Measurements from ENCODE around the gene ACP2. TPM values are rescaled to one million over a fixed set of nuclear protein-coding genes. Genes with fewer than 3 reads are reported as not detected.
"Not testable (repeated sequence)": the region's sequence is repeated elsewhere in the genome, so short reads cannot be mapped to it uniquely, and the experiment has no call there.

Gene ACP2
- total RNA-seq, 1 donor from 2014 or later = 17.7 TPM

DNA sequence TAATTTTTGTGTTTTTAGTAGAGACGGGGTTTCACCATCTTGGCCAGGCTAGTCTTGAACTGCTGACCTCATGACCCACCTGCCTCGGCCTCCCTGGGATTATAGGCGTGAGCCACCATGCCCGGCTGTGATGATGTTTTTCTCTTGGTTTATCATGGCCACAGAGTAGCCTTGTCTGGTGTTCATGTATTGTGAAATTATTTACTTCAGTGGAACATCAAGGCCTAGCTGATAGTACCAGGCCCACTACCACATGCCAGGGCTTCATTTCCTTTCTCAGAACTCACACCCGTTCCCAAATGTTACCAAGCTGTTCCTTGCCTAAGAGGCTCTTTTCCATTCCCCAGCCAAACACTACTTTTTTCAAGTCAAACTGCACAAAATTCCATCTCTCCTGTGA, 40.0 kb downstream of the ACP2 start:
- TF ChIP-seq, protein P1, sequence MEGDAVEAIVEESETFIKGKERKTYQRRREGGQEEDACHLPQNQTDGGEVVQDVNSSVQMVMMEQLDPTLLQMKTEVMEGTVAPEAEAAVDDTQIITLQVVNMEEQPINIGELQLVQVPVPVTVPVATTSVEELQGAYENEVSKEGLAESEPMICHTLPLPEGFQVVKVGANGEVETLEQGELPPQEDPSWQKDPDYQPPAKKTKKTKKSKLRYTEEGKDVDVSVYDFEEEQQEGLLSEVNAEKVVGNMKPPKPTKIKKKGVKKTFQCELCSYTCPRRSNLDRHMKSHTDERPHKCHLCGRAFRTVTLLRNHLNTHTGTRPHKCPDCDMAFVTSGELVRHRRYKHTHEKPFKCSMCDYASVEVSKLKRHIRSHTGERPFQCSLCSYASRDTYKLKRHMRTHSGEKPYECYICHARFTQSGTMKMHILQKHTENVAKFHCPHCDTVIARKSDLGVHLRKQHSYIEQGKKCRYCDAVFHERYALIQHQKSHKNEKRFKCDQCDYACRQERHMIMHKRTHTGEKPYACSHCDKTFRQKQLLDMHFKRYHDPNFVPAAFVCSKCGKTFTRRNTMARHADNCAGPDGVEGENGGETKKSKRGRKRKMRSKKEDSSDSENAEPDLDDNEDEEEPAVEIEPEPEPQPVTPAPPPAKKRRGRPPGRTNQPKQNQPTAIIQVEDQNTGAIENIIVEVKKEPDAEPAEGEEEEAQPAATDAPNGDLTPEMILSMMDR (IDR thresholded peaks at IDR 0.05; ENCODE audit: borderline replicate concordance) = no peak
- no peak overlapping the region for H3K4me3 ChIP-seq
- H3K9me3 ChIP-seq (replicated peaks) = no peaks in the 10 kb centered on the region
- H3K4me1 ChIP-seq = no peaks in the 10 kb centered on the region
- intact Hi-C loops (cut with micrococcal nuclease) = no loop called here
- DNase-seq = no peak
- H3K27me3 ChIP-seq (ENCODE audit: low read depth) = no peaks in the 10 kb centered on the region
- H3K36me3 ChIP-seq = no peaks in the 10 kb centered on the region
- no peak overlapping the region for H3K27ac ChIP-seq (replicated peaks)

DNA sequence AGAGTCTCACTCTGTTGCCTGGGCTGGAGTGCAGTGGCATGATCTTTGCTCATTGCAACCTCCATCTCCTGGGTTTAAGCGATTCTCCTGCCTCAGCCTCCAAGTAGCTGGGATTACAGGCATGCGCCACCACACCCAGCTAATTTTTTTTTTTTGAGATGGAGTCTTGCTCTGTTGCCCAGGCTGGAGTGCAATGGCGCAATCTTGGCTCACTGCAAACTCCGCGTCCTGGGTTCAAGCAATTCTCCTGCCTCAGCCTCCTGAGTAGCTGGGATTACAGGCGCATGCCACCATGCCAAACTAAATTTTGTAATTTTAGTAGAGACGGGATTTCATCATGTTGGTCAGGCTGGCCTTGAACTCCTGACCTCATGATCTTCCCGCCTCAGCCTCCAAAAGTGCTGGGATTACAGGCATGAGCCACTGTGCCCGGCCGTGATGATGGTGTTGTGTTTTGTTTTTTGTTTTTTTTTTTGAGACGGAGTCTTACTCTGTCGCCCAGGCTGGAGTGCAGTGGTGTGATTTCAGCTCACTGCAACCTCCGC, 40.5 kb downstream of the ACP2 start:
- H3K9me3 ChIP-seq (replicated peaks); H3K27me3 ChIP-seq (ENCODE audit: low read depth); H3K4me1 ChIP-seq; H3K4me3 ChIP-seq; DNase-seq; H3K27ac ChIP-seq (replicated peaks); H3K36me3 ChIP-seq; intact Hi-C loops (cut with micrococcal nuclease): not testable (repeated sequence)

DNA sequence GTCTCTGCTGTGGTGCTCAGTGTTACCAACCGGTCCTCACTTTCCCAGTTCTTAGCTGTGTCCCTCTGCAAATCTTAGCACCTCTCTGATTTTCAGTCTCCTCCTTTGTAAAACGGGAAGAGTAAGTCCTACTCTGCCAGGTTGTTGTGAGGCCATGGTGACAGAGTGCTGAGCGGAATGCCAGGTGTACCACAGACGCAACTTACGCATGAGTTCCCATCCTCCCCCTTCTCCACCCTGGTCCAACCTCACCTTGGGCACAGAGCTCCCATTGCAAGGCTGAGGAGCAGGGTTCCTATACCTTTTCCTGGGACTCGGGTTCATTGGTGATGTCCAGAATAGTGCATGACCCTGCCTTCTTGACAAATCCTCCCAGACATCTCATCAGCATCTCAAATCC, 41.2 kb downstream of the ACP2 start:
- Histone ChIP-seq H3K27ac (replicated peaks) (no peak overlapping the region), H3K9me3 (replicated peaks) (no peaks in the 10 kb centered on the region), H3K36me3 (no peaks in the 10 kb centered on the region), H3K27me3 (ENCODE audit: low read depth) (no peaks in the 10 kb centered on the region), H3K4me1 (no peaks in the 10 kb centered on the region), H3K4me3 (no peak overlapping the region)
- TF ChIP-seq, protein P1 (IDR thresholded peaks at IDR 0.05; ENCODE audit: borderline replicate concordance) = no peak
- intact Hi-C loops (cut with micrococcal nuclease) = no loop called here
- no peak for DNase-seq

DNA sequence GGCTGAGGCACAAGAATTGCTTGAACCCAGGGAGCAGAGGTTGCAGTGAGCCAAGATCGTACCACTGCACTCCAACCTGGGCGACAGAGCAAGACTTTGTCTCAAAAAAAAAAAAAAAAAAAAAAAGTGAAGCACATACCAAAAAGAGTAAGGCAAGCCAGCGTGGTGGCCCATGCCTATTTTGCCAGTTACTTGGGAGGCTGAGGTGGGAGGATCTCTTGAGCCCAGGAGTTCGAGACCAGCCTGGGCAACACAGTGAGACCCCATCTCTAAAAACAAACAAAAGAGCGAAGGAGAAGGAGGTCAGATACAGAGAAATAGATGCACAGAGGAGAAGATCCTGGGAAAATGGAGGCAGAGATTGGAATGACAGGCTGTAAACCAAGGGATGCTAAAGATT, 42.0 kb downstream of the ACP2 start:
- H3K4me1 ChIP-seq; H3K27me3 ChIP-seq (ENCODE audit: low read depth); DNase-seq; H3K27ac ChIP-seq (replicated peaks); H3K4me3 ChIP-seq; intact Hi-C loops (cut with micrococcal nuclease); H3K36me3 ChIP-seq; H3K9me3 ChIP-seq (replicated peaks): not testable (repeated sequence)

DNA sequence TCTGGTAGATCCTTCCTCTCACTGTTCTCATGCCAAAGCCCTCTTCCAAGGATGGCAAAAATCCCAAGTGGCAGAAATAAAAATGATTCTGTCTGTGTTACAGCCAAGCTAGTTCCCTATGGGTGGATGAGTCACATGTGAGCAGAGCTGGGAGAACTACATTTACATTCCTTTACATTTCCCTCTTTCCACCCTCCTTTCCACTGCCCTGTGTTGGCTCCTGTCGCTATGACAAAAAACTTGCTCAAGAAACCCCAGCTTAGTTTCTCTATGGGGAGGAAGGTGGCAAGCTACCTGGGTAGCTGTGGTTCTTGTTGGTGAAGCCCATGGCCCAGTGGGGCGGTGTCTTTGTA, 44.0 kb downstream of the ACP2 start:
- intact Hi-C loops (cut with micrococcal nuclease) = no loop called here
- H3K9me3 ChIP-seq (replicated peaks) = no peaks in the 10 kb centered on the region
- H3K36me3 ChIP-seq = no peaks in the 10 kb centered on the region
- TF ChIP-seq, protein P1 (IDR thresholded peaks at IDR 0.05; ENCODE audit: borderline replicate concordance) = no peak
- no peaks in the 10 kb centered on the region for H3K27me3 ChIP-seq (ENCODE audit: low read depth)
- H3K4me1 ChIP-seq = no peaks in the 10 kb centered on the region
- no peak overlapping the region for H3K27ac ChIP-seq (replicated peaks)
- no peak overlapping the region for H3K4me3 ChIP-seq
- no peak for DNase-seq

DNA sequence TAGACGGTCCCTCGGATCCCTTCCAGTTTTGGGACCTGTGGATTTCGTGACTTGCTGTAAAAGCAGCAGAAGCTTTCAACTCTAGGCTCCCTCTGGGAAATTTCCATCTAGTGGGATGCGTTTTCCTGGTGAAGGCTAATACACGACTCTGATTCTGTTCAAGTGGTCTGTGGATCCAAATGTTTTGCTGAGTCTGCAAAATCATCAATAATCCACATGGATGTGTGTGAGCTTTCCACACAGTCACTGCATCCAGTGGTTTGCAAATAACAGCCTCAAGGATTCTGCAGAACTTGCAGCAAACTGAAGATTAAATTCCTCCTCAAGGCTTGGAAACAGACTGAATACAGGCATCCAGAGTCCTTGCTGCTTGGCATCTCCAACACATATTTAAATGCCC, 46.0 kb downstream of the ACP2 start:
- Histone ChIP-seq H3K4me3 (no peak overlapping the region), H3K9me3 (replicated peaks) (no peaks in the 10 kb centered on the region), H3K27ac (replicated peaks) (no peak overlapping the region), H3K36me3 (no peaks in the 10 kb centered on the region), H3K4me1 (no peaks in the 10 kb centered on the region), H3K27me3 (ENCODE audit: low read depth) (no peaks in the 10 kb centered on the region)
- intact Hi-C loops (cut with micrococcal nuclease) = no loop called here
- no peak for DNase-seq
- TF ChIP-seq, protein P1 (IDR thresholded peaks at IDR 0.05; ENCODE audit: borderline replicate concordance) = no peak

DNA sequence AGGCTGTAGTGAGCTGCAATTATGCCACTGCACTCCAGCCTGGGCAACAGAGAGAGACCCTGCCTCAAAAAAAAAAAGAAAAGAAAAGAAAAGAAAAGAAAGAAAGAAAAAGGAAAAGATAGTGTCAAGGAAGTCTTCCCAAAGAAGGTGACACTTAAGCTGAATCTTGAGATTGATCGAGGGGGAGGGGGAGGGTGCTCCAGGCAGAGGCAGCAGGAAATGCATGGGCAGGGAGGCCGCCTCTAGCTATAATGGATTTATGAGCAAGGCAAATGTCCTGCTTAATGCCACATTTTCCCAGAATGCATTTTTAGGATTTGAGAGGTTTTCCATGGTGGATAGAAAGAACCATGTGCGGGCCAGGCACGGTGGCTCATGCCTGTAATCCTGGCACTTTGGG, 47.6 kb downstream of the ACP2 start:
- no peak overlapping the region for H3K27ac ChIP-seq (replicated peaks)
- H3K36me3 ChIP-seq = no peaks in the 10 kb centered on the region
- H3K4me3 ChIP-seq = no peak overlapping the region
- intact Hi-C loops (cut with micrococcal nuclease) = no loop called here
- TF ChIP-seq, protein P1 (IDR thresholded peaks at IDR 0.05; ENCODE audit: borderline replicate concordance) = no peak
- DNase-seq = no peak
- no peaks in the 10 kb centered on the region for H3K27me3 ChIP-seq (ENCODE audit: low read depth)
- H3K9me3 ChIP-seq (replicated peaks) = no peaks in the 10 kb centered on the region
- H3K4me1 ChIP-seq = no peaks in the 10 kb centered on the region

DNA sequence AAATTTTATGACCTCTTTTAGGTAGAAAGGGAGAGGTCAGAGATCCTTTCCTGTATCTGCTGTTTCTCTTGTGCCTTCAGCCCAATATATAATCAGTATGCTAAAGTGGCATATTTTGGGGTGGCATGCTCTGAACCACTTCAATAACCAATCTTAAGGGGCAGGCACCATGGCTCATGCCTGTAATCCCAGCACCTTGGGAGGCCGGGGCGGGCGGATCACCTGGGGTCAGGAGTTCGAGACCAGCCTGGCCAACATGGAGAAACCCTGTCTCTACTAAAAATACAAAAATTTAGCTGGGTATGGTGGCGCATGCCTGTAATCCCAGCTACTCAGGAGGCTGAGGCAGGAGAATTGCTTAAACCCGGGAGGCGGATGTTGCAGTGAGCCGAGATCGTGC, 50.5 kb downstream of the ACP2 start:
- intact Hi-C loops (cut with micrococcal nuclease); H3K4me3 ChIP-seq; DNase-seq: not testable (repeated sequence)

More for the DNA sequence above, 50.5 kb downstream of the ACP2 start:
- not testable (repeated sequence) for H3K36me3 ChIP-seq; H3K27ac ChIP-seq (replicated peaks); H3K27me3 ChIP-seq (ENCODE audit: low read depth); H3K4me1 ChIP-seq; H3K9me3 ChIP-seq (replicated peaks)

Measured in left ventricle myocardium inferior (tissue), 1 donor.